Measurements from ENCODE around the gene CTNNA1.

- no peak for TF ChIP-seq E2F5 (CRISPR knock-in tag; IDR thresholded peaks at IDR 0.05)
- TF ChIP-seq SMAD4 (CRISPR knock-in tag; conservative IDR thresholded peaks at IDR 0.05), result no peak
- no peak for TF ChIP-seq SIN3B (IDR thresholded peaks at IDR 0.05; ENCODE audit: low read depth)
Measured at GRCh38 chr5:138803935-138804334, 50.7 kb downstream of the CTNNA1 start.

Measured in K562 (cell line).